NCI-H774 (cell line): ENCODE results near the gene MYO18B.

Source experiments
- DNase-seq: peaks from one replicate; lab custom pipeline; 2025; lab: John Stamatoyannopoulos, UW

MYO18B gene

GRCh38 chr22:25775531-25775930 lies 33.5 kb downstream of the MYO18B start:
- DNase-seq, result no peak

GRCh38 chr22:25777411-25777810 lies 35.4 kb downstream of the MYO18B start:
- no peak for DNase-seq

GRCh38 chr22:25777870-25778269 lies 35.9 kb downstream of the MYO18B start:
- no peak for DNase-seq

GRCh38 chr22:25779426-25779825 lies 37.4 kb downstream of the MYO18B start:
- DNase-seq, result no peak

GRCh38 chr22:25779890-25780289 lies 37.9 kb downstream of the MYO18B start:
- no peak for DNase-seq

GRCh38 chr22:25780673-25781072 lies 38.7 kb downstream of the MYO18B start:
- DNase-seq, result no peak

- no peak for DNase-seq
Measured at GRCh38 chr22:25781801-25782200, 39.8 kb downstream of the MYO18B start.

- no peak for DNase-seq
Measured at GRCh38 chr22:25782831-25783230, 40.8 kb downstream of the MYO18B start.

- DNase-seq, result no peak
Measured at GRCh38 chr22:25783856-25784255, 41.9 kb downstream of the MYO18B start.

- DNase-seq, result no peak
Measured at GRCh38 chr22:25786165-25786564, 44.2 kb downstream of the MYO18B start.

- no peak for DNase-seq
Measured at GRCh38 chr22:25791556-25791955, 49.6 kb downstream of the MYO18B start.

- DNase-seq, result no peak
Measured at GRCh38 chr22:25795478-25795877, 53.5 kb downstream of the MYO18B start.

GRCh38 chr22:25797498-25798290 lies 55.7 kb downstream of the MYO18B start:
- DNase-seq, result no peak

GRCh38 chr22:25800766-25801165 lies 58.8 kb downstream of the MYO18B start:
- DNase-seq, result no peak

GRCh38 chr22:25802018-25802417 lies 60.0 kb downstream of the MYO18B start:
- no peak for DNase-seq

- DNase-seq, result no peak
Measured at GRCh38 chr22:25804676-25805075, 62.7 kb downstream of the MYO18B start.

- no peak for DNase-seq
Measured at GRCh38 chr22:25806579-25806978, 64.6 kb downstream of the MYO18B start.

- DNase-seq, result no peak
Measured at GRCh38 chr22:25814685-25815084, 72.7 kb downstream of the MYO18B start.

- no peak for DNase-seq
Measured at GRCh38 chr22:25815561-25815960, 73.6 kb downstream of the MYO18B start.

GRCh38 chr22:25816522-25817059 lies 74.6 kb downstream of the MYO18B start:
- no peak for DNase-seq

GRCh38 chr22:25817092-25817943 lies 75.3 kb downstream of the MYO18B start:
- DNase-seq, result no peak

- no peak for DNase-seq
Measured at GRCh38 chr22:25818541-25818940, 76.6 kb downstream of the MYO18B start.

- DNase-seq, result no peak
Measured at GRCh38 chr22:25822344-25822743, 80.4 kb downstream of the MYO18B start.
